Ammon's horn (tissue), 1 donor: ENCODE results near the gene SCUBE1.
"Not testable (repeated sequence)": the region's sequence is repeated elsewhere in the genome, so short reads cannot be mapped to it uniquely, and the experiment has no call there.

Source experiments
- DNase-seq: peaks from one replicate; pipeline ENCODE4 v3.0.0-alpha.2; 2016; ENCODE audit warnings: low spot score

Gene SCUBE1

GRCh38 chr22:43301866-43302265, 41.3 kb downstream of the SCUBE1 start:
- no peak for DNase-seq

- no peak for DNase-seq
Measured at GRCh38 chr22:43300891-43301676, 42.1 kb downstream of the SCUBE1 start.

GRCh38 chr22:43299736-43300135, 43.4 kb downstream of the SCUBE1 start:
- no peak for DNase-seq

- no peak for DNase-seq
Measured at GRCh38 chr22:43298062-43298801, 44.9 kb downstream of the SCUBE1 start.

GRCh38 chr22:43297270-43298061, 45.7 kb downstream of the SCUBE1 start:
- DNase-seq, result no peak

- DNase-seq, result no peak
Measured at GRCh38 chr22:43296276-43296902, 46.8 kb downstream of the SCUBE1 start.

- DNase-seq, result no peak
Measured at GRCh38 chr22:43295660-43296059, 47.5 kb downstream of the SCUBE1 start.

- no peak for DNase-seq
Measured at GRCh38 chr22:43295173-43295572, 48.0 kb downstream of the SCUBE1 start.

GRCh38 chr22:43293655-43294392, 49.3 kb downstream of the SCUBE1 start:
- no peak for DNase-seq

GRCh38 chr22:43293259-43293654, 49.9 kb downstream of the SCUBE1 start:
- no peak for DNase-seq

GRCh38 chr22:43292630-43293018, 50.5 kb downstream of the SCUBE1 start:
- DNase-seq, result no peak

GRCh38 chr22:43291381-43291780, 51.8 kb downstream of the SCUBE1 start:
- no peak for DNase-seq

- no peak for DNase-seq
Measured at GRCh38 chr22:43289976-43290721, 53.0 kb downstream of the SCUBE1 start.

GRCh38 chr22:43289531-43289963, 53.6 kb downstream of the SCUBE1 start:
- no peak for DNase-seq

GRCh38 chr22:43288807-43289420, 54.3 kb downstream of the SCUBE1 start:
- DNase-seq, result no peak

- DNase-seq, result no peak
Measured at GRCh38 chr22:43288378-43288777, 54.8 kb downstream of the SCUBE1 start.

- DNase-seq, result no peak
Measured at GRCh38 chr22:43287441-43287840, 55.7 kb downstream of the SCUBE1 start.

- no peak for DNase-seq
Measured at GRCh38 chr22:43281394-43281793, 61.8 kb downstream of the SCUBE1 start.

GRCh38 chr22:43280523-43280886, 62.7 kb downstream of the SCUBE1 start:
- not testable (repeated sequence) for DNase-seq

- no peak for DNase-seq
Measured at GRCh38 chr22:43279867-43280522, 63.2 kb downstream of the SCUBE1 start.
